HEK293 (cell line): ENCODE results near the gene LGALS4.

Experiments used
- CTCF ChIP-seq: fragments of 450-650 bp; formaldehyde crosslinking; IDR thresholded peaks from 2 replicates; pipeline ENCODE4 v1.5.1; 2016; ENCODE audit warnings: missing biosample characterization, missing genetic modification characterization
- GLI4 ChIP-seq: fragments of 450-650 bp; formaldehyde crosslinking; IDR thresholded peaks from 2 replicates; pipeline ENCODE4 v1.5.1; 2016; ENCODE audit warnings: missing biosample characterization, missing genetic modification characterization
- GLIS1 ChIP-seq: fragments of 450-650 bp; formaldehyde crosslinking; IDR thresholded peaks from 2 replicates; pipeline ENCODE4 v1.5.1; 2016; ENCODE audit warnings: missing biosample characterization, missing genetic modification characterization
- GLIS2 ChIP-seq: fragments of 450-650 bp; formaldehyde crosslinking; IDR thresholded peaks from 2 replicates; pipeline ENCODE4 v1.5.1; 2016; ENCODE audit warnings: missing biosample characterization, missing genetic modification characterization
- KLF16 ChIP-seq: fragments of 450-650 bp; formaldehyde crosslinking; IDR thresholded peaks from 2 replicates; pipeline ENCODE4 v1.5.1; 2017; ENCODE audit warnings: missing biosample characterization, missing genetic modification characterization
- KLF8 ChIP-seq: fragments of 450-650 bp; formaldehyde crosslinking; IDR thresholded peaks from 2 replicates; pipeline ENCODE4 v1.5.1; 2016; ENCODE audit warnings: missing biosample characterization, missing genetic modification characterization
- PATZ1 ChIP-seq: fragments of 450-650 bp; formaldehyde crosslinking; IDR thresholded peaks from 2 replicates; pipeline ENCODE4 v1.5.1; 2016; ENCODE audit warnings: missing biosample characterization, missing genetic modification characterization
- PRDM4 ChIP-seq: fragments of 450-650 bp; formaldehyde crosslinking; IDR thresholded peaks from 2 replicates; pipeline ENCODE4 v1.5.1; 2017; ENCODE audit warnings: missing biosample characterization, missing genetic modification characterization
- SALL2 ChIP-seq: fragments of 450-650 bp; formaldehyde crosslinking; IDR thresholded peaks from 2 replicates; pipeline ENCODE4 v1.5.0; 2017; ENCODE audit warnings: missing biosample characterization, mild to moderate bottlenecking, missing genetic modification characterization, borderline replicate concordance
- ZBTB20 ChIP-seq: fragments of 450-650 bp; formaldehyde crosslinking; IDR thresholded peaks from 2 replicates; pipeline ENCODE4 v1.5.1; 2016; ENCODE audit warnings: missing biosample characterization, missing genetic modification characterization
- ZBTB44 ChIP-seq: fragments of 450-650 bp; IDR thresholded peaks from 2 replicates; pipeline ENCODE4 v1.5.1; 2018; ENCODE audit warnings: missing biosample characterization, mild to moderate bottlenecking, missing genetic modification characterization
- ZNF132 ChIP-seq: fragments of 450-650 bp; formaldehyde crosslinking; IDR thresholded peaks from 2 replicates; pipeline ENCODE4 v1.5.1; 2017; ENCODE audit warnings: missing biosample characterization, missing genetic modification characterization, borderline replicate concordance
- ZNF140 ChIP-seq: fragments of 450-650 bp; formaldehyde crosslinking; IDR thresholded peaks from 2 replicates; pipeline ENCODE4 v1.5.1; 2016; ENCODE audit warnings: missing biosample characterization, missing genetic modification characterization
- ZNF280C ChIP-seq: fragments of 450-650 bp; formaldehyde crosslinking; IDR thresholded peaks from 2 replicates; pipeline ENCODE4 v1.5.1; 2016; ENCODE audit warnings: missing biosample characterization, missing genetic modification characterization
- ZNF350 ChIP-seq: fragments of 450-650 bp; formaldehyde crosslinking; IDR thresholded peaks from 2 replicates; pipeline ENCODE4 v1.5.0; 2017; ENCODE audit warnings: missing biosample characterization, mild to moderate bottlenecking, missing genetic modification characterization
- ZNF394 ChIP-seq: fragments of 450-650 bp; formaldehyde crosslinking; IDR thresholded peaks from 2 replicates; pipeline ENCODE4 v1.5.1; 2016; ENCODE audit warnings: missing biosample characterization, missing genetic modification characterization, mild to moderate bottlenecking, moderate library complexity, borderline replicate concordance
- ZNF48 ChIP-seq: fragments of 450-650 bp; formaldehyde crosslinking; IDR thresholded peaks from 2 replicates; pipeline ENCODE4 v1.5.1; 2016; ENCODE audit warnings: missing biosample characterization, missing genetic modification characterization
- ZNF488 ChIP-seq: fragments of 450-650 bp; formaldehyde crosslinking; IDR thresholded peaks from 2 replicates; pipeline ENCODE4 v1.5.1; 2016; ENCODE audit warnings: missing biosample characterization, missing genetic modification characterization
- ZNF645 ChIP-seq: fragments of 450-650 bp; formaldehyde crosslinking; IDR thresholded peaks from 2 replicates; pipeline ENCODE4; 2016; ENCODE audit warnings: missing biosample characterization, missing genetic modification characterization
- ZNF76 ChIP-seq: fragments of 450-650 bp; formaldehyde crosslinking; IDR thresholded peaks from 2 replicates; pipeline ENCODE4; 2016; ENCODE audit warnings: low read depth, missing biosample characterization, missing genetic modification characterization, borderline replicate concordance
- ZNF776 ChIP-seq: fragments of 450-650 bp; formaldehyde crosslinking; IDR thresholded peaks from 2 replicates; pipeline ENCODE4 v1.5.0; 2017; ENCODE audit warnings: missing biosample characterization, missing genetic modification characterization, borderline replicate concordance
- ZSCAN4 ChIP-seq: fragments of 450-650 bp; formaldehyde crosslinking; IDR thresholded peaks from 2 replicates; pipeline ENCODE4 v1.5.1; 2017; ENCODE audit warnings: missing biosample characterization, missing genetic modification characterization

Gene LGALS4

GRCh38 chr19:38850436-38850975 lies 37.8 kb upstream of the LGALS4 start (continued):
- TF ChIP-seq SALL2 (tag by site-specific recombination) = no peak
- TF ChIP-seq CTCF (tag by site-specific recombination) = peak; percentile 92
- no peak for TF ChIP-seq PATZ1 (tag by site-specific recombination)
- TF ChIP-seq ZNF132 (tag by site-specific recombination) = no peak
- no peak for TF ChIP-seq GLIS2 (tag by site-specific recombination)
- no peak for TF ChIP-seq ZNF394 (tag by site-specific recombination)
- TF ChIP-seq GLIS1 (tag by site-specific recombination) = no peak
- no peak; the same call in none of the 2 replicates for TF ChIP-seq KLF8
- TF ChIP-seq ZNF140 (tag by site-specific recombination) = no peak
- TF ChIP-seq PRDM4 (tag by site-specific recombination) = peak; percentile 22; the same call in 1 of the 2 replicates
- TF ChIP-seq ZNF488 = no peak
- TF ChIP-seq KLF16 (tag by site-specific recombination) = no peak; the same call in 1 of the 2 replicates
- TF ChIP-seq ZNF776 = no peak
- no peak for TF ChIP-seq ZSCAN4 (tag by site-specific recombination)
- peak; percentile 60 for TF ChIP-seq ZNF76 (tag by site-specific recombination)
- TF ChIP-seq ZNF280C (tag by site-specific recombination) = no peak
- no peak for TF ChIP-seq ZNF48 (tag by site-specific recombination)
- TF ChIP-seq ZBTB44 (tag by site-specific recombination) = peak; percentile 44; the same call in 1 of the 2 replicates
- TF ChIP-seq ZBTB20 (tag by site-specific recombination) = peak; percentile 37
- TF ChIP-seq ZNF645 (tag by site-specific recombination) = no peak
- TF ChIP-seq GLI4 (tag by site-specific recombination) = no peak
- TF ChIP-seq ZNF350 (tag by site-specific recombination) = no peak
